Activated naive CD4-positive, alpha-beta T cell treated with anti-CD3 and anti-CD28 coated beads, Interleukin-2, amount 50 U/mL, for 72 hours (primary cell): ENCODE data around the gene CRYGA. TPM values are rescaled to one million over a fixed set of nuclear protein-coding genes. Genes with fewer than 3 reads are reported as not detected.
A peak's percentile ranks its signal among the peaks of the same experiment; 100 is the strongest.
"Not testable (repeated sequence)": the region's sequence is repeated elsewhere in the genome, so short reads cannot be mapped to it uniquely, and the experiment has no call there.

ENCODE experiments used
- ATAC-seq, 2 donors: fragments of 150-1000 bp; cut with Tn5 transposase; 2 replicates each; pipeline ENCODE4 v1.10.0; 2021; ENCODE audit warnings: mild to moderate bottlenecking in 2 of 2, moderate library complexity in 2 of 2
- DNase-seq, 2 donors: peaks; one replicate each; pipeline ENCODE4 v3.0.0; 2021 to 2022; ENCODE audit warnings: low spot score in 2 of 2
- H3K27ac Mint-ChIP-seq, 2 donors: one replicate each; pipeline ENCODE4 v1.8.0; 2022; ENCODE audit warnings: mild to moderate bottlenecking in 2 of 2, mixed read lengths in 2 of 2
- H3K36me3 Mint-ChIP-seq, 2 donors: one replicate each; pipeline ENCODE4 v1.8.0; 2022; ENCODE audit warnings: mixed read lengths in 2 of 2
- H3K9me3 Mint-ChIP-seq, 2 donors: one replicate each; pipeline ENCODE4 v1.8.0; 2022; ENCODE audit warnings: mixed read lengths in 2 of 2
- total RNA-seq, 2 donors: library from RNA; stranded (reverse); gene quantifications; one replicate each; pipeline ENCODE4 v1.2.3, GENCODE V29; 2022

The CRYGA gene
- total RNA-seq, 2 donors from 2014 or later, result not detected

DNA sequence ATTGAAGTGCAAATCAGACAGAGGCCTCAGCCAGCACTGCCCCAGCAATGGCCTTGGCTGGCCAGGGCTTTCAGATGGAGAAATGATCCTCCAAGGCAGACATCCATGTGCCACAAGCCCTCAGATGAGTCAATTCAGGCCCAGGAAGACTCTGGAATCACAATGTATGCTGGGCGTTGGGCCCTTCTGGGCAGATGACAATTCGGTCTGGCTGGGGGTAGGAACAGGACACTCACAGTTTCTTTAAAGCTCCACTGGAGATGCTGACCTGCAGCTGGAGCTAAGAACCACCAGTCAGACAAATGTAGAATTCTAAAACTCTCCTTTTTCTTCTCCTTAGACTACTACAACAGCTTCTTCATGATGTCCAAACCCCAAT lies 26.7 kb downstream of the CRYGA start:
- peak overlapping the region in 1 of 2 donors; percentile 18 for H3K27ac Mint-ChIP-seq
- no peak for ATAC-seq
- peaks cover 4 to 7% of the 10 kb centered on the region in 2 donors for H3K9me3 Mint-ChIP-seq
- DNase-seq, result no peak
- H3K36me3 Mint-ChIP-seq, result peaks cover 6 to 9% of the 10 kb centered on the region in 2 donors

DNA sequence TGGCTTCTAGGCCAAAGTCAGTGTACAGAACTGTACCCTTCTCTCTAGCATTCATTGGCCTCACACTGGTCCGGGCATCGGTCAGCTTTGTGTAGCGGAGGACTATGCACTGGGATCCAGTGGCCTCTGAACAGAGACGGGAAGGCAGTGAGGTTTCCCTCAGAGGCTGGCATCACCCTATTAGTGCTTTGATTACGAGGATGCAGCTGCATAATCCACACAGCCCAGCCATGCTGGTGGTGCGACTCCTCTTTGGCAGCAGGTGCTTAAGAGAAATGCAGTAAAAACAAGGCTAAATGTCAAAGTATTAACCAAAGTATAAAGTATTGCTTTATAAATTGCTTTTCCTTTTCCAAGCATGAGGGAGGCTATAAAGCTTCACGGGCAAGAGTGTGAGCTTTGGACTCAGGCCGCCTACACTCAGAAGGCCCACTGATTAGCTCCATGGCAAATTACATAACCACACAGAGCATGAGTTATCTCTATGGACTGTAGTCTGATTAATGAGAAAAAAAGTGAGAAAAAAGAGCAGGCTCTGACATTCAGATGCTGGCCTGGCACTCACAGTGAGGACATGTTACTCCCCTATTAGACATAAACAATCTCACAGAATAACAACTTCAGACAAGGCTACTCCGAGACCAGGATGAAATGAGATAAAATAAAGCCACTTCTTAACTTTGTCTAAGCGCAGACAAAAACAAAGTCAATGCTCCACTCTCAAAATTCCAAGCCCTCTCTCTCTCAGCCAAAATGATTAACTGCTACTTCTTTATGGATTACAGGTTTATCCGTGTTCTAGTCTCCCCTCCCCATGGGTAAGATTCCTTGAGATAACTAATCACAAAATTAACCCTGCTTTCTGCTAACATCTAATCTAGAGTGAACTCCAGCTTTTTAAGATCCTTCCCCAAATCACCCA lies 27.3 kb downstream of the CRYGA start:
- DNase-seq (no peak), ATAC-seq (no peak)
- peak overlapping the region in 1 of 2 donors; percentile 18 for H3K27ac Mint-ChIP-seq
- peaks cover 4 to 7% of the 10 kb centered on the region in 2 donors for H3K9me3 Mint-ChIP-seq
- H3K36me3 Mint-ChIP-seq, result peaks cover 6 to 9% of the 10 kb centered on the region in 2 donors

DNA sequence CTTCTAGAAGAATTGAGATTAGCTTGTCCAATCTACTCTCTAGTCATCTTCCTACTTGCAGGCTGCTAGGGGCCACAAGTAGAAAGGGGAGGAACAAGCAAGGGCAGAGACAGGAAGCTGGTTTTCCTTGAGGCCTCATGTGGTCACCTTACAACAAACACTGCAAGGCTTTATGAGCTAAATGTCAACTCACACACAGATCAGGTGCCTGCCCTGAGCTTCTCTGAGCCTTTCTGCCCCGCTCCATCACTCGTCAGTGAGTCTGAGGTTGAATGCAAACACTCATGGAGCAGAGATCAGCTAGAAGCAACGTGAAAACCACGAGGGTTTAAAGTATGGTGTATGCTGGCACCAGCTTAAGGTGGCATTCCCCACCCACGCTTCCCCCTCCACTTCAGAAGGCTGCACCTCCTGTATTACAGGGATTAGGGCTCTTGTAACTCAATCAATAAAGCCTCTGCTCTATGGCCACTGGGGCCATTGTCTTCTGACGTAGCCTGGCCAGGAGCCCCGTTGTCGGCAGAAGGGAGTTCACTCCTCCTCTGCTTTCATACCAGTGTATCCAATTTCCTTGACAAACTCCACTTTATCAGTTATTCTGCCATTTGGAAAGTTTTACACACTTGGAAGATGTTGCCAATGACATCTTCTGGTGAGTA lies 28.3 kb downstream of the CRYGA start:
- DNase-seq (no peak), ATAC-seq (peak; percentile 52 to 78)
- no peak overlapping the region for H3K27ac Mint-ChIP-seq

DNA sequence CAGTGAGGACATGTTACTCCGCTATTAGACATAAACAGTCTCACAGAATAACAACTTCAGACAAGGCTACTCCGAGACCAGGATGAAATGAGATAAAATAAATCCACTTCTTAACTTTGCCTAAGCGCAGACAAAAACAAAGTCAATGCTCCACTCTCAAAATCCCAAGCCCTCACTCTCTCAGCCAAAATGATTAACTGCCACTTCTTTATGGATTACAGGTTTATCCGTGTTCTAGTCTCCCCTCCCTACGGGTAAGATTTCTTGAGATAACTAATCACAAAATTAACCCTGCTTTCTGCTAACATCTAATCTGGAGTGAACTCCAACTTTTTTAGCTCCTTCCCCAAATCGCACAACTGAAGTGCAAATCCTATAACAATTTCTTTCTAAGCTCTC lies 32.7 kb downstream of the CRYGA start:
- DNase-seq (no peak), ATAC-seq (no peak)
- Mint-ChIP-seq H3K36me3 (no peaks in the 10 kb centered on the region), H3K9me3 (no peaks in the 10 kb centered on the region), H3K27ac (no peak overlapping the region)

More for the DNA sequence above, 28.3 kb downstream of the CRYGA start:
- Mint-ChIP-seq H3K9me3 (peaks cover 4 to 7% of the 10 kb centered on the region in 2 donors), H3K36me3 (peaks cover 6 to 9% of the 10 kb centered on the region in 2 donors)

DNA sequence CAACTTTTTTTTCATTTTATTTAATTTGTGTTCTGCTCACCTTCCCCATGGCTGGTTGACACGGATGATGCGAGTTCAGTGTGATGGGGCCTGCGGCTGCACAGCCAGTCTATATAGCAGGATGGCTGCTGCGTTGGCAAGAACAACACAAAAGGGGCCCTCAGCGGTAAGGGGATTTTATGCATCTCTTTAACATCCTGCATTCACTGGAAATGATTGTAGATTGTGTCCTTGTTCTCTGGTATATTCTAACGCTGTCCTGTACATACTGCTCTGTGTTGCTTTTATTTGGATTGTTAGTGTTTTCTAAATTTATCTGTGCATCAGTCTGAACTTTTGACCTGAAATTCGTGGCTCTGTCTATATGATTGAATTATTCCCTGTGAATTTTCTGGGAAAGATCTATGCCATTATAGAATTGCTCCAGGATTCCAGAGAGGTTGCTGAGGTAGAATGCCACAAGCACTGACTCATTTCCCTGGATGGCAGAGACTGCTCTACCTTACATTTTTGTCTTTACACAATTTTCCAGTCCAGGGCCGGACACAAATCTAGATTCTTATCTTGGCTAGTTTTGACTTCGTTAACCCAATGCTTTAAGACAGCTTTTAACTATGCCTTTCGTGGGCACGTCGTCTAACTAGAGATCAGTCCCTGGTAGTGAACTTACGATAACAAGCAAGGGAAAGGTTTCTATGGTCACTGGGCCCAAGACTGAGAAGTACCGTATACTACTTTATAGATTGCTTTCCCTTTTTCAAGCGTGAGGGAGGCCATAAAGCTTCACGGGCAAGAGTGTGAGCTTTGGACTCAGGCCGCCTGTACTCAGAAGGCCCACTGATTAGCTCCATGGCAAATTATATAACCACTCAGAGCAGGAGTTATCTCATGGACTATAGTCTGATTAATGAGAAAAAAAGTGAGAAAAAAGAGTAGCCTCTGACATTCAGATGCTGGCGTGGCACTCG lies 33.4 kb downstream of the CRYGA start, which contains the start of gene CRYGC:
Gene CRYGC (minus strand): TSS at position 85 of the 968 bp plus-strand sequence. CDS start 36 bp downstream, at position 49.
- no peaks in the 10 kb centered on the region for H3K36me3 Mint-ChIP-seq
- DNase-seq (no peak), ATAC-seq (no peak)
- no peak within 1 kb of the TSS for H3K27ac Mint-ChIP-seq
- H3K9me3 Mint-ChIP-seq, result no peaks in the 10 kb centered on the region

DNA sequence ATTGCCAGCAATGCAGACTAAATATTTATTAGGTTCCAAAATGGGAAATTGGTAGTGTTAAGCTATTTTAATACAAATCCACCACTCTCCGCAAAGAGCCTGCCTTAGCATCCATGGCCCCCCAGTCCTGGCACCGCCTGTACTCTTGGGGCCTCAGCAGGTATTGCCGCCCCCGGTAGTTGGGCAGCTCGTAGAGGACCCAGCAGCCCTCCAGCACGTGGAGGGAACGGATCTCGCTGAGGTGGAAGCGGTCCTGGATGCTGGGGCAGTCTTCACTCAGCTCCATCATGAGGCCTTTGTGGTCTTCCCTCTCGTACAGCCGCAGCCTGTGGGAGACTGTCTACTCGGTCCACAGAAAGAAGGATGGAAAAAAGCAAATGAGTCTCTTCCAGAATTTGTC lies 35.3 kb downstream of the CRYGA start:
- Mint-ChIP-seq H3K36me3 (no peaks in the 10 kb centered on the region), H3K9me3 (no peaks in the 10 kb centered on the region), H3K27ac (no peak overlapping the region)
- ATAC-seq (no peak), DNase-seq (no peak)

DNA sequence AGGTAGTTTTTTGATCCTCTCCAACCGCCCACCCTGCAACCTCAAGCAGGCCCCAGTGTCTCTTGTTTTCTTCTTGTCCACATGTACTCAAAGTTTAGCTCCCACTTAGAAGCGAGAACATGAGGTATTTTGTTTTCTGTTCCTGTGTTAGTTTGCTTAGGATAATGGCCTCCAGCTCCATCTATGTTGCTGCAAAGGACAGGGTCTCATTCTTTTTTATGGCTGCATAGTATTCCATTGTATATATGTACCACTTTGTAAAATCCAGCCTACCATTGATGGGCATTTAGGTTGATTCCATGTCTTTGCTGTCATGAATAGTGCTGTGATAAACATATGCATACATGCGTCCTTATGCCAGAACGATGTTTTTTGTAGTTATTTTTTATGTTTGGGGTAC lies 36.3 kb downstream of the CRYGA start:
- DNase-seq, result no peak
- Mint-ChIP-seq H3K9me3 (no peaks in the 10 kb centered on the region), H3K36me3 (no peaks in the 10 kb centered on the region), H3K27ac (no peak overlapping the region)
- no peak for ATAC-seq

DNA sequence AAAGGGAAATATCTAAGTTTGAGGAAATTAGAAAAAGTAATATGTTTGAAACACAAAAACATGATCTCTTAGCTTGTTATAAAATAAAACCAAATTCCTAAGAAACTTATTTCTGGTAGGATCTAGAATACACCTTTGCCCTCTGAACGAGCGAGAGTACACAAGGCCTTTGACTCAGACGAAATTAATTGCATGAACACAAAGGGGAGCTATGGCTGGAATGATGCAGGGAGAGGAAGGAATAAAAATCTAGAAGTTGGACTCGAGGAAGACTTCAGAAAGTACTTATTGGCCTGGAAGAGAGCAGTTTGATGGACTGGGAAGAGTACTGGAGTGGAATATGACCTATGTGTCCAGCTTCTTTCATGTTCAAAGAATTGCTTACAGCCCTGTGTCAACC lies 38.1 kb downstream of the CRYGA start:
- no peak for DNase-seq
- H3K27ac Mint-ChIP-seq, result no peak overlapping the region
- ATAC-seq, result no peak
- no peaks in the 10 kb centered on the region for H3K9me3 Mint-ChIP-seq
- H3K36me3 Mint-ChIP-seq, result no peaks in the 10 kb centered on the region

DNA sequence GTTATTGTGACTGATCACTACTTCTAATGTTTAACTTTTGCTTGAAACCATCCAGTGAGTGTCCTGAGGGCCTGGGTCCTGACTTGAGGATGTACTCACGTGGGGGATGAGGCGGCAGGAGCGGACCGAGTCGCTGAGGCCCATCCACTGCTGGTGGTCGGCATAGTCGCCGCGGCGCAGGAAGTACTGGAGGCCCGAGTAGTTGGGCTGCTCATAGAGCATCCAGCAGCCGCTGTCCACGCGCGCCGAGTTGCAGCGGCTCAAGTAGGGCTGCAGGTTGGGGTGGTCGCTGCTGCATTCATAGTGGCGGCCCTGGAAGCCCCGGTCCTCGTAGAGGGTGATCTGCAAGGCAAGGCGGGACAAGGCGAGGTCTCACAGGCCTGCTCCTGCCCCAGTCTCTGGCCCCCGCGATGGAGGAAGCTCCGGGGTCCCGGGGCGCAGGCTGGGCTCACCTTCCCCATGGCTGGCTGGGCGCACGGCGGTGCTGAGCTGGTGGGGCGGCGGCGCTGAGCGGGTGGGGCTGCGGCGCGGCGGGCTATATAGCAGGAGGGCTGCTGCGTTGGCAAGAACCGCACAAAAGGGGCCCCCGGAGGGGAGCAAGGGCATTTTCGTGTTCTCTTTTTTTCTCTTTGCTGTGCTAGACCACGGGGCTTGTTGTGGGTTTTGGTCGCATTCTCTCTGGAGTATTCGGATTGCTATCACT lies 39.2 kb downstream of the CRYGA start, which contains the start of gene CRYGD:
Gene CRYGD (minus strand): TSS at position 512 of the 703 bp plus-strand sequence. CDS start 51 bp downstream, at position 461.
- peak in 1 of 2 donors; percentile 71 for ATAC-seq
- DNase-seq, H3K27ac Mint-ChIP-seq, H3K9me3 Mint-ChIP-seq, H3K36me3 Mint-ChIP-seq: not testable (repeated sequence)

DNA sequence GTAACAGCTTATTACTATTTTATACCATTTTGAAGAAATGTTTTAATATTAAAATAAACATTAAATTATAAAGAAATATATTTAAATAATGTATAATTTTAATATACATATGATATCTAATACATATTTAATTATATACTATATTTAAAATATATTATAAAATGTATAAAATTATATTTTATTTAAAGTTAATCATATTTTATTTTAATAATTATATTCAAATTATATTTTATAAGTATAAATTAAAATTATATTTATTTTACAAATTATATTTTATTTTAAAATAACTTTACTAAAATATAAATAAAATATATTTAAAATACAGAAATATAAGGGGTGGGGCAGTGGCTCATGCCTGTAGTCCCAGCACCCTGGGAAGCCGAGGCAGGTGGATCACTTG lies 41.1 kb downstream of the CRYGA start:
- no peak for DNase-seq
- Mint-ChIP-seq H3K27ac (no peak overlapping the region), H3K36me3 (no peaks in the 10 kb centered on the region), H3K9me3 (no peaks in the 10 kb centered on the region)
- ATAC-seq, result no peak

DNA sequence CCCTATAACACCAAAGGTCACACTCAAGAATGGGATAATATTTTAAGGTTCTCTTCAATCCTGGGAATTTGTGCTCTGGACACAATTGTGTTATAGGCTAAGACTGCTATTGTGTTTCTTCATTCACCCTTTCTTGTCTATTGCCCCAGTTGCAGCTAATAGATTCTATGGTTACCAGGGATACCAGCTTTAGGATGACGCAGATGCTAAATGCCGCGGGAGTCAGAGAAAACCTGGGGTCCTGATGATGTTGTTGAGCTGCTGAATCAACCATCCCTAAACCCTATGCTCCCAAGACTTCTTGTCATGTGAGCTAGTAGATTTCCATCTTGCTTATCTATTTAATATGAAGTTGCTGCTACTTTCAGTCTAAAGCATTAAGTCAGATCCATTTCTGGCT lies 44.5 kb downstream of the CRYGA start:
- Mint-ChIP-seq H3K36me3 (no peaks in the 10 kb centered on the region), H3K9me3 (no peaks in the 10 kb centered on the region), H3K27ac (no peak overlapping the region)
- DNase-seq, result no peak
- no peak for ATAC-seq

DNA sequence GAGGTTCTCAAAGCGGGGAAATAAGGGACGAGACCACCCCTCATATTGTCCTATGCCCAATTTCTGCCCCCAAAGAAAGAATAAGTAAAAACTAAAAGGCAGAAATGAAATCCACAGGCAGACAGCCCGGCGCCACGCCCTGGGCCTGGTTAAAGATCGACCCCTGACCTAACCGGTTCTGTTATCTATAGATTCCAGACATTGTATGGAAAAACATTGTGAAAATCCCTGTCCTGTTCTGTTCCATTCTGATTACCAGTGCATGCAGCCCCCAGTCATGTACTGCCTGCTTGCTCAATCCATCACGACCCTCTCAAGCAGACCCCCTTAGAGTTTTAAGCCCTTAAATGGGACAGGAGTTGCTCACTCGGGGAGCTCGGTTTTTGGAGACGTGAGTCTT lies 46.0 kb downstream of the CRYGA start:
- not testable (repeated sequence) for ATAC-seq, H3K27ac Mint-ChIP-seq, H3K36me3 Mint-ChIP-seq

DNA sequence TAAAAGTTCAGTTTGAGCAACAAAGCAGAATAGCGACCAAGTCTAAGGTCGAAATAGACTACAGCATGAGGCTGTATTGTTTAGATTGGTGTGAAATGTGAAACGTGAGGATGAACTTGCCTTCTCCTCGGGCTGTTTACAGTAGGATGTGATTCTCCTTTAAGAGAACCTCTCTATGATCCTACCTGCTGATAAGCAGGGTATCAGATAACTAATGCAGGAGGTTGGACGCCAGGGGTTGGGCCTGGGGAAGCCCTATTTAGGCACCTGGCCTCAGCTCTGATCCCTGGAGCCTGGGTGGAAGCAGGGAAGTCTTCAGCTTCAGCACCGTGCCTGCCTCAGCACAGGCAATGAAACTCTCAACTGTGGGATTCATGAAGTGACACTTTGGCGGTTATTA lies 50.4 kb downstream of the CRYGA start:
- H3K36me3 Mint-ChIP-seq, result no peaks in the 10 kb centered on the region
- ATAC-seq (no peak), DNase-seq (no peak)
- no peaks in the 10 kb centered on the region for H3K9me3 Mint-ChIP-seq
- no peak overlapping the region for H3K27ac Mint-ChIP-seq

More for the DNA sequence above, 46.0 kb downstream of the CRYGA start:
- not testable (repeated sequence) for DNase-seq, H3K9me3 Mint-ChIP-seq

DNA sequence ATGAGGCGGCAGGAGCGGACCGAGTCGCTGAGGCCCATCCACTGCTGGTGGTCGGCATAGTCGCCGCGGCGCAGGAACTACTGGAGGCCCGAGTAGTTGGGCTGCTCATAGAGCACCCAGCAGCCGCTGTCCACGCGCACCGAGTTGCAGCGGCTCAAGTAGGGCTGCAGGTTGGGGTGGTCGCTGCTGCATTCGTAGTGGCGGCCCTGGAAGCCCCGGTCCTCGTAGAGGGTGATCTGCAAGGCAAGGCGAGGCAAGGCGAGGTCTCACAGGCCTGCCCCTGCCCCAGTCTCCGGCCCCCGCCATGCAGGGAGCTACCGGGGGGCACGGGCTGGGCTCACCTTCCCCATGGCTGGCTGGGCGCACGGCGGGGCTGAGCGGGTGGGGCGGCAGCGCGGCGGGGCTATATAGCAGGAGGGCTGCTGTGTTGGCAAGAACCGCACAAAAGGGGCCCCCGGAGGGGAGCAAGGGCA lies 51.1 kb downstream of the CRYGA start:
- not testable (repeated sequence) for H3K9me3 Mint-ChIP-seq, ATAC-seq, H3K27ac Mint-ChIP-seq, H3K36me3 Mint-ChIP-seq, DNase-seq
